HG03439 (cell line): ENCODE results near the gene BACE2.
"Not testable (repeated sequence)": the region's sequence is repeated elsewhere in the genome, so short reads cannot be mapped to it uniquely, and the experiment has no call there.

Experiments
- ATAC-seq: cut with Tn5 transposase; IDR thresholded peaks from one replicate; pipeline ENCODE4 v1.9.1; 2021; ENCODE audit warnings: mild to moderate bottlenecking, moderate library complexity; ENCODE audit not compliant: unreplicated experiment

BACE2 gene

DNA sequence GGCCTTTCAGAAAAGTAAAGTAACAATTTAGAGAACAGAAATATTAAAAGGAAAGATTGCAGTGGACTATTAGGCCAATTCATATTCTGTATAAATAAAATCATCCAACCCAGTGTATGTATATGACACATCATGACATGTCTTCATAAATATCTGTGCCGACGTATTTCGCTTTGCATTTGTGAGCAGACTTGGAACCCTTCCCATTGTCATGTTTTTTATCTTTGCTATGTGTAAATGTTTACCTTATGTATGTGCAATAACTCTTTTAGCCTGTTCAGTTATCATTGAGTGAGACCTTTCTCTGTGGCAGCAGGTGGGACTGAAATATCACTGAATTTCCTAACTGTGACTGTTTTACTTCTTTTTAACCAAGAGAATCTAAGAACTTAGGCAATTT is 90.7 kb downstream of the BACE2 start:
- no peak for ATAC-seq

- no peak for ATAC-seq
Observed at GRCh38 chr21:41260428-41260827, 92.5 kb downstream of the BACE2 start.

DNA sequence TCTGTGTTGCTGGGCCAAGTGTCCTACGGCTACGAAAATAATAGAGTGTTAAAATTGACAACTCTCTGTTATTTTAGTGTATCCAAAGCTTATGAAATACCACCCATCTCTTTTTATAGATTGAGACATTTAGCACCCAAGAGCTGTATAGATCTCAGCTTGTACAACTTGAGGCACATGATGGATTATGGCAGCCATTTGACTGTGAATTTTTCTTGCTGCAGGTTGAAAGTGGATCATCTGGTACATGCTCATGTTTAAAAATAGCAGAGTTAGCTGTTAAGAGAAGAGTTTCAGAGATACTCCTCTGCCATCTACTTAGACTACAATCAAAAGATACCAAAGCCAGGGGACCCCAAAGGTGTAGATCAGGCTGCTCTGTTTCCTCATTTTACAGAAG is 99.4 kb downstream of the BACE2 start:
- no peak for ATAC-seq

DNA sequence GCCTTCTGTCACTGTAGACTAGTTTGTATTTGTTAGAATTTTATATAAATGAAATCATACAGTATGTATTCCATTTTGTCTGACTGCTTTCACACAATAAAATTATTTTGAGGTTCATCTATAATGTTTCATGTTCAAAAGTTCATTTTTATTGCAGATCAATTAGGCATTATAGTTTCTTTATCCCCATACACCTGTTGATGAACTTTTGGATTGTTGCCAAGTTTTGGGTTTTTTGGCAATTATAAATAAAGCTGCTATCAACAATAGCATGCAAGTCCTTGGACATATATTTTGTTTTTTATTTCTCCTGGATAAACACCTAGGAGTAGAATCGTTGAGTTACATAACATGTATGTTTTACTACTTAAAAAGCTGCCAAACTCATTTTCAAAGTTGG is 101.6 kb downstream of the BACE2 start:
- no peak for ATAC-seq

DNA sequence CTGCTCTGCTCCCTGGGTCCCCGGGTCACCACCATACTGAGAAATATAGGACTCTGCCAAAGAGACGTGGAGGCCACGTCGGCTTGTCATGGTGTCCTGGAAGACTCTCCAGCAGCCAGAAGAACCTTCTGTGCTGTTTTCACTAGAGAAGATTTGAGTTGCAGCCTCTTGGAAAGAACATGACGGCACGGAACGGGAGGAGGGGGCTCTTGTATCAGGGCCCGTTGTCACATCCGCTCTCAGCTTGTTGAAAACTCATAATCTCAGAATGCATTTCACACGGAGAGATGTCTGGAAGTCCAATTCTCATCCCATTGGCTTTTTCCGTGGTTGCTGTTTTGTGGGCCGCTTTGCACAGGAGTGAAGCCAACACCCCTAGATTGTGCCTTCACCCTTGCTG is 109.2 kb downstream of the BACE2 start:
- ATAC-seq: no peak

DNA sequence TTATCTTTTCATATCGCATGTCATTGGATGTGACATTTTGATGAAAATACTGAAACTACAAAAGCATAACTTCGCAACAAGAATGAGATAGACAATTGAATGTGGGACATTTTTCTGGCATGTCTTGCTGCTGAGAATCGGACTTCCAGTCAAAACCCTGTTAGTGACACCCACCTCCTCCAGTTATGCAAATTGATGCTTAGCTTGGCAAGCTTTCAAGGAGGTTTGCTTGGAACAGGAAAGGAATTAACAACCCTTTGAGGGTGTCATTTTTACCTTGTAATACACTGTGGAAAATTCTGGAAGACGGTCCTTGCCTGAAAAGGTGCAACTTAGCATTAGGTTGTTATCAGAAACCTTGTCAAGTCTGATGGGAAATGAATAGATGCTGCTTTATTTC is 109.9 kb downstream of the BACE2 start:
- no peak for ATAC-seq

- ATAC-seq: no peak
Observed at GRCh38 chr21:41280115-41280919, 112.4 kb downstream of the BACE2 start.

- ATAC-seq: no peak
Observed at GRCh38 chr21:41282412-41282811, 114.5 kb downstream of the BACE2 start.

GRCh38 chr21:41283211-41283818 is 115.4 kb downstream of the BACE2 start:
- no peak for ATAC-seq

- ATAC-seq: no peak
Observed at GRCh38 chr21:41289431-41289830, 121.5 kb downstream of the BACE2 start.

DNA sequence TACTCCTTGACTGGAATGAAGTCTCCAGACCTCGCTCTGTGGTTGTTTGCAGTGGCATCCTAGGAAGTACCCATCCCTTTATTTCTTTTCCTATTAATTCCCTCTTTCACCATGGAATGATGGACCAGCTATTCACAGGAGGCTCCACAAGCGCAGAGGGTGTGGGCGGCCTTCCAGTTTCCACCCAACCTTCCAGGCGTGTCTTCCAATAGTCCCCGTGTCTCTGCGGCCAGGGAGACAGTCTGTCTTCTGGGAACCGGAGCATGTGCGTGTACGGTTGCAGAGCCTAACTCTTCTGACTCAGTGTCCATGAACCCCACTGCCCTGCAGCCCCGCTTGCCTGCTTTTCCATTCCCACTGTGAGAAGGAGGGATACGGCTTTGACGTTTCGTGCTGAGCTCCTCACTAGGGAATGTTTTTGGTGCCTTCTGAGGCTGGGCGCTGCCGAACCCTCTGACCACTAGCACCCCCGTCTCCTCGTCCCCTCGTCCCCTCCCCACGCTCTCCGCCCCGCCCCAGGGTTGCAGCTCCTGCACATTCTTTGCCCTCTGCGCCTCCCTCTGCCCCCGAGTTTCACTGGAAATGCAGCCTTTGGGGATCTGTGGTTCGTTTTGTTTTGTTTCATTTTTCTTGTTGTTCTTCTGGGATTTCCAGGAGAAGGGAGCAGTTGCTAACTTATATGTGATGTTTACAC is 122.3 kb downstream of the BACE2 start:
- no peak for ATAC-seq

GRCh38 chr21:41294548-41295231 is 126.7 kb downstream of the BACE2 start:
- no peak for ATAC-seq

DNA sequence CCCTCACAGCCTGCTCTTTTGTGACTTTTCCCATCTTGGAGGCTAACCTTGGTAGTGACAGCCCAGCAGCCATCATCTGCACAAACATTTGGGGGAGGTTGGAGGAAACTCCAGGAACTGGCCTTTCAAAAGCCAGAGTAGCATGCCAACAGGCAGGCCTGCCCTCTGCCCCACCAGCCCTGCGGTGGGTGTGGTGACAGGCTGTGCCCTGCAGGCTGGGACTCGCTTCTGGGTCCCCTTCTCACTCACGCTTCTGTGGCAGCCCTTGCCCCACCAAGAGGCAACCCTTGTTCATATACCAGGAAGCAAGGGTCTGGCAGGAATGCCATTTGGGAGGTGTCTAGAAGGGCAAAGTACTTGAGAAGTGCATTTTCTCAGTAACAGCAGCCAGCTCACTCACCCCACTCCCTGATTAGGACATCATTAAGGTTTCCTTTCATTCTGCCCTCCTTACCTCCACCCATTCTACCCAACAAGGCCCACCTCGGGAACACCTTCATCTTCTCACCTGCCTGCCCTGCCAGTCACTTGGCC is 127.8 kb downstream of the BACE2 start:
- ATAC-seq: no peak

DNA sequence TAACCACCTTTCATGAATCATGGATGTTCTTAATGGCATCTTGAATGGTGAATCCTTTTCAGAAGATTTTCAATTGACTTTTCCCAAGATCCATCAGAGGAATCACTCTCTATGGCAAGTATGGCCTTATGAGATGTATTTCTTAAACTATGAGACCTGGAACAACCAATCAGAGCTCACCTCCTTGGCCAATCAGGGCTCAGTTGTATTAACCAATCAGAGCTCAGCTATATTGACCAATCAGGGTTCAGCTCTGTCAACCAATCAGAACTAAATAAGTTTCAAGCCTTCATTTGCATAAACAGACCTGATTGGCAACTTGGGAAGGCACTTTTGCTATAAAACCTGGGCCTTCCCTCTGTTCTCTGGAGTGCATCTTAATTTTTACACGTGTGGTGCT is 135.0 kb downstream of the BACE2 start:
- no peak for ATAC-seq

DNA sequence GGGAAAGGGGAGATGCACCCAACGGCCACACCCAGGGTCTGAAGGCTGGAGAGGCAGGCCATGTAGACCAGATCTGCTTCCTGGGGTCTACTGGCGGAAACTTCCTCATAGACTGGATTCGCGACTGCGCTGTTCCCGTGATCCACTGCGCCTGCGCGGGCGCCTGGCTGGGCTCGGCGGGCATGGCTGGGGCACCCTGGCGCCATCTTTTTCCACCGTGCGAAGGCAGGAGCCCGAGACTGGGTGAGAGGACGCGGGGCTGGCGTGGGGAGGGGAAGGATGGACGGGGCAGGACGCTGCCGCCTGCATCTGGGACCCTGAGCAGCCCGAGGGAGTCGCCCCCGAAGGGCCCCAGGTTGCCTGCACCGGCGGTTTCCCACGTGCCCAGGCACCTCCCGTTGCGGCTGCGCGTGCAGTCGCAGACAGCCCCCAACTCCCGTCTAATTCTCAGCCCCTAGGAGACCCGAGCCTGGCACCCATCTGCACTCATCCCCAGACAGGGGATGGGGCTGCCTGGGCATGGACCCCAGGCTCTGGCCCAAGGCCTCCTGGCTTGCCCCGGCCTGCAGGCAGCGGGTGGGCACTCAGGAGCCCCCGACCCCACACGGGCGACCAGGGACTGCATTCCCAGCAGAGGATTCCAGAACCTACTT is 136.2 kb downstream of the BACE2 start:
- ATAC-seq: no peak

DNA sequence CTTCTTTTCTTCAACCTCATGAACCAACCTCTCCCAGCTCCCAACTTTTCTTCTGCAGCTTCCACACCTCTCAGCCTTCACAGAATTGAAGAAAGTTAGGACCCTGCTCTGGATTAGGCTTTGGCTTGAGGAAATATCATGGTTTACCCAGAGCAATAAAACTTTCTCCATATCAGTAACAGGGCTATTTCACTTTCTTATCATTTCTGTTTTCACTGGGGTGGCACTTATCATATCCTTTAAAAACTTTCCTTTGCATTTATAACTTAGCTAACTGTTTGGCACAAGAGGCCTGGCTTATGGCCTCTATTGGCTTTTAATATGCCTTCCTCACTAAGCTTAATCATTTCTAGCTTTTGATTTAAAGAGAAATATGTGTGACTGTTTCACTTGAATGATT is 139.3 kb downstream of the BACE2 start:
- ATAC-seq: no peak

DNA sequence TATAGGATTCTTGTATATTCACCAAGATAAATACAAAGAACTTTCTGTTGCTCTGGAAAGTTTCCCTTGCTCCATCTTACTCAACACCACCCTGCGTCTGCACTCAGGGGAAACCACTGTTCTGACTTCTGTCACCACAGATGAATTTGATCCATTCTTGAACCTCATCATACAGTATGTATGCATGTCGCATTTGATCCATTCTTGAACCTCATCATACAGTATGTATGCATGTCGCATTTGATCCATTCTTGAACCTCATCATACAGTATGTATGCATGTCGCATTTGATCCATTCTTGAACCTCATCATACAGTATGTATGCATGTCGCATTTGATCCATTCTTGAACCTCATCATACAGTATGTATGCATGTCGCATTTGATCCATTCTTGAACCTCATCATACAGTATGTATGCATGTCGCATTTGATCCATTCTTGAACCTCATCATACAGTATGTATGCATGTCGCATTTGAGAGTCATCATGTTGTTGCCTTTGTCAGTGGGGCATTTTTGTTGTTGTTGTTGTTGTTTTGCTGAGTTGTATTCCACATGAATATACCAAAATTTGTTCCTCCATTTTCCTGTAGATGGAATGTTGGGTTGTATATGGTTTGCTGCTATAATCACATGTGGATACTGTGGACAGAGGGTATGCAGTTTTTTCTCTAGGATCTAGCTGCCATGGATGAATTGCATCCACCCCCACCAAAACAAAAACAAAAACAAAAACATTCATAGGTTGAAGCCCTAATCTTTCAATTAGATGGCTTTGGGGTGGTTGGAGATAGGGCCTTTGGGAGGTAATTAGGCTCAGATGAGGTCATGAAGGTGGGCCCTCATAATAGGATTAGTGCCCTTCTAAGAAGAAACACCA is 145.6 kb downstream of the BACE2 start:
- not testable (repeated sequence) for ATAC-seq

DNA sequence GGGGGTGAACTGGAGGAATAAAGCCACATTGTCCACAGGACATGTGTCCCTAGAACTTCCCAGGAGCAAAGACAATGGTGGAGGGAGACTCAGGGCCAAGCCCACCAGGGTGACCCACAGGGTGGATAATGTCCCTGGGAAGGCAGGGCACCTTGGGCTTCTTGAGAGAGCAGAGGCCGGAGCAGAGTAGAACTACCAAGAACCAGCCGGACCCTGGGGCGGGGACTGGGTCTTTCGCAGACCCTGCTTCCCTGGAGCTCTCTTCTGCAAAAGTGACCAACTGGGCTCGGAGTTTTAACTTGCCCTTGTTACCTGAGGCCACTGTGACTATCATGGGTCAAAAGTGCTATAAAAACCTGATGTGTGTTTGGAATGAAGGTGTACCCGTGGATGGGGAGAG is 147.8 kb downstream of the BACE2 start:
- no peak for ATAC-seq

DNA sequence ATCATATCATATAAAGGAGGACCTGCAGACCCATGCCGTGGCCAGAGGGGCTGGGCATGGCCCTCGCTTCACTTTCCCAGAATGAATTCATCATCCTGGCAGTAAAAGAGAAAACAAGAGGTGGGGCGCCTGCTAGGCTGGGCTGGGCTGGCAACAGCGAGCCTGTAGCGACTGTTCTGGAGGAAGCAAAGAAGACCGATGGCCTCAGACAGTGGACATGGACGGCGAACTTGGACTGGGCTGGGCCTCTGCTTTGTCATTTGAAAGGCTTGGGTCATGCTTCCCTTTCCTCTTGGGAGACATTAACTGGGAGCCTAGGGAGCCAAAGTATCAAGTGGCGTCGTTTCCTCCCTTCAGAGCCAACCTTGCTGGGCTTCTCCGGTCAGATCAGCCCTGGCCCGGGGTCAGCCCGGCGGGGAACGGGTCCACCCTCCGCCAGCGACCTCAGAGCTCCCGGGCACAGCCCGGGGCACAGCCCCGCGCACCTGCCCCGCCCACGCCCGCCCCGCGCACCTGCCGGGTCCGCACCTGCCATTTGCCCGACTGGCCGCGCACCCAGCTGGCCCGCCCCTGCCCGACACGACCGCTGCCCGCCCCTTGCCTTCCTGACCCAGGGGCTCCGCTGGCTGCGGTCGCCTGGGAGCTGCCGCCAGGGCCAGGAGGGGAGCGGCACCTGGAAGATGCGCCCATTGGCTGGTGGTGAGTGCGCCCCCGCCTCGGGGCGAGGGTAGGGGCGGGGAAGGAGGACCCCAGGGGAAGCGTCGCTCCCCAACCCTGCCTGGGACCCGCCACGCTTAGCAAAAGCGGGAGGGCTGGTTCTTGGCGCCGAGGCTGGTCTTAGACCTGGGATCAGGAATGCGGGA is 148.5 kb downstream of the BACE2 start, which contains the start of gene FAM3B:
TSS of gene FAM3B (plus strand) at position 602 of the 863 bp plus-strand sequence. CDS start at position 681, 79 bp downstream.
- ATAC-seq: no peak
